ENCODE data around the gene EDN2.

The EDN2 gene

DNA sequence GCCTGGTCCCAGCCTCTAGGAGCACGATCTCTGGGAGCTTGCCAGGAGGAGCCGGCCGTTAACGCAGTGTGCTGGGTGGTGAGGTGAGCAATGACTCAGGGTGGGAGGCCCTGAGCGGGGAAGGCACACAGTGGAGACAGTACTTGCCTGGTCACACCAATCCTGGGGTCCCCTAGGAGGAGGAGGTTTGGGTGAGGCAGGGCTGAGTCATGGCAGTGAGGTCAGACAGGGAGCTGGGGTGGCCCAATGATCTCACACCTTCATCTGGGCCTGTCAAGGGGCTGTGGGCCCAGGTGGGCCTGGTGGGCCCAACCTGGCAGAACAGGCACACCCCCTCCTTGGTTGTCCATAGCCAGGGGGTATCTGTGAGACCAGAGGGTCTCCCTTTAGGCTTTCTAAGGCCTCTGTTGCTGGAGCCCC is 8.6 kb upstream of the EDN2 start:
- peak overlapping the region; percentile 93 for H3K27ac ChIP-seq
- TF ChIP-seq, protein P1, sequence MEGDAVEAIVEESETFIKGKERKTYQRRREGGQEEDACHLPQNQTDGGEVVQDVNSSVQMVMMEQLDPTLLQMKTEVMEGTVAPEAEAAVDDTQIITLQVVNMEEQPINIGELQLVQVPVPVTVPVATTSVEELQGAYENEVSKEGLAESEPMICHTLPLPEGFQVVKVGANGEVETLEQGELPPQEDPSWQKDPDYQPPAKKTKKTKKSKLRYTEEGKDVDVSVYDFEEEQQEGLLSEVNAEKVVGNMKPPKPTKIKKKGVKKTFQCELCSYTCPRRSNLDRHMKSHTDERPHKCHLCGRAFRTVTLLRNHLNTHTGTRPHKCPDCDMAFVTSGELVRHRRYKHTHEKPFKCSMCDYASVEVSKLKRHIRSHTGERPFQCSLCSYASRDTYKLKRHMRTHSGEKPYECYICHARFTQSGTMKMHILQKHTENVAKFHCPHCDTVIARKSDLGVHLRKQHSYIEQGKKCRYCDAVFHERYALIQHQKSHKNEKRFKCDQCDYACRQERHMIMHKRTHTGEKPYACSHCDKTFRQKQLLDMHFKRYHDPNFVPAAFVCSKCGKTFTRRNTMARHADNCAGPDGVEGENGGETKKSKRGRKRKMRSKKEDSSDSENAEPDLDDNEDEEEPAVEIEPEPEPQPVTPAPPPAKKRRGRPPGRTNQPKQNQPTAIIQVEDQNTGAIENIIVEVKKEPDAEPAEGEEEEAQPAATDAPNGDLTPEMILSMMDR (conservative IDR thresholded peaks at IDR 0.05; ENCODE audit: low read depth): no peak
- CTCF ChIA-PET: interaction anchor here (0.6 to 1.7 kb wide), 3 partner anchors 10 to 264 kb away, joined by 3 to 5 read pairs (median 4); no protein-coding TSS in a partner anchor
- DNase-seq (ENCODE audit: low spot score): peak; percentile 89
- POLR2A ChIA-PET (ENCODE audit: low non-redundant PET): no interaction called here

DNA sequence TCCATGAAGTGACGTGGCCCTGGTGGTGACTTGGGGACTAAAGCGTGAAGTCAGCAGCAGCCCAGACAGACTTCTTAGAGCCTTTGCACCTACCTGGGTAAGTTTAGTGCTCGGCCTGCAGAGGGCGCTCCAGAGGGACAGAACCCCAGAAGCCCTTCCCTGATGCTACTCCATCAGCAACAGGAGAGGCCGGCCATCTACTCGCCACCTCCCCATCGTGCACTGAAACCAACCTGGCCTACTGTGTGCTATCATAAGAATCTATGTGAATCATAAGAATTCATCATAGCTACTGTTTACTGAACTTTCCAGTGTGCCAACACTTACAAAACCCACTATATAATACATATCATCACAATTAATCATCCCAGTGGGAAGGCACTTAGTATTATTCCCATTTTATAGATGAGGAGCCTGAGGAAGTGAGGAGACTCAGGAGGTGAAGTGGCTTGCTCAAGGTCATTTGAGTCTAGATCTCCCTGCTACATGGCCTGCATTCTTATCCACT is 7.9 kb upstream of the EDN2 start:
- TF ChIP-seq, protein P1 (conservative IDR thresholded peaks at IDR 0.05; ENCODE audit: low read depth): peak; percentile 16; the same call in 1 of the 2 replicates
- no peak for DNase-seq (ENCODE audit: low spot score)
- H3K27ac ChIP-seq: peak overlapping the region; percentile 93
- ChIA-PET CTCF (interaction anchor here (0.6 to 1.7 kb wide), 4 partner anchors 9 to 263 kb away, joined by 3 to 5 read pairs (median 4); no protein-coding TSS in a partner anchor), POLR2A (ENCODE audit: low non-redundant PET) (no interaction called here)

DNA sequence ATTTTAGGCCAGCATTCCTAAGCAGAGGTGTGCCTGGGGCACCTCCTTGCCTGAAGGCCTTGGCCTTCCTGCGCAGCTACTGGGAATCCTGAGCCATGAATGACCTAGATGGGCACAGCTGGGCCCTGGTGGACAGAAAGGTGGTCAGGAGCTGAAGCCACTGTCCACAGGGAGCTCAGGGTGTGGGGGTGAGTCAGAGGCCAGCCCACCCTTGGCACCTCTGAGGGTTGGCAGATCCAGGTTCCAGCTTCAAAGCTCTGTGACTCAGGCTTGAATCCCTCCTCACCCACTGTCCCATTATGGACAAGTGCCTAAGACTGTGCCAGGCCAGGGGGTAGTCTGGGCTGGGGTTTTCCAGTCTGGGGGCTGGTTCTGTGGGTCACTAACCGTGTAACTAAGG is 6.4 kb upstream of the EDN2 start:
- TF ChIP-seq, protein P1 (conservative IDR thresholded peaks at IDR 0.05; ENCODE audit: low read depth): no peak
- DNase-seq (ENCODE audit: low spot score): no peak
- ChIA-PET CTCF (interaction anchor here (1.3 kb wide), 1 partner anchor 25 kb away, joined by 3 read pairs; no protein-coding TSS in a partner anchor), POLR2A (ENCODE audit: low non-redundant PET) (no interaction called here)
- H3K27ac ChIP-seq: peak overlapping the region; percentile 93

DNA sequence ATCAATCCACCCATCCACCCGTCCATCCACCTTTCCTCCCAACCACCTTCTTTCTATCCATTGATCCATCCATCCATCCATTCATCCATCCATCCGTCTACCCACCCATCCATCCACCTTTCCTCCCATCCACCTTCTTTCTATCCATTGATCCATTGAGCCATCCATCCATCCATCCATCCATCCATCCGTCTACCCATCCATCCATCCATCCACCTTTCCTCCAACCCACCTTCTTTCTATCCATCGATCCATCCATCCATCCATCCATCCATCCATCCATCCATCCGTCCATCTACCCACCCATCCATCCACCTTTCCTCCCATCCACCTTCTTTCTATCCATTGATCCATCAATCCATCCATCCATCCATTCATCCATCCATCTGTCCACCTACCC is 5.1 kb upstream of the EDN2 start:
- no peak overlapping the region for H3K27ac ChIP-seq
- DNase-seq (ENCODE audit: low spot score): no peak
- TF ChIP-seq, protein P1 (conservative IDR thresholded peaks at IDR 0.05; ENCODE audit: low read depth): no peak
- POLR2A ChIA-PET (ENCODE audit: low non-redundant PET): no interaction called here
- CTCF ChIA-PET: no interaction called here

DNA sequence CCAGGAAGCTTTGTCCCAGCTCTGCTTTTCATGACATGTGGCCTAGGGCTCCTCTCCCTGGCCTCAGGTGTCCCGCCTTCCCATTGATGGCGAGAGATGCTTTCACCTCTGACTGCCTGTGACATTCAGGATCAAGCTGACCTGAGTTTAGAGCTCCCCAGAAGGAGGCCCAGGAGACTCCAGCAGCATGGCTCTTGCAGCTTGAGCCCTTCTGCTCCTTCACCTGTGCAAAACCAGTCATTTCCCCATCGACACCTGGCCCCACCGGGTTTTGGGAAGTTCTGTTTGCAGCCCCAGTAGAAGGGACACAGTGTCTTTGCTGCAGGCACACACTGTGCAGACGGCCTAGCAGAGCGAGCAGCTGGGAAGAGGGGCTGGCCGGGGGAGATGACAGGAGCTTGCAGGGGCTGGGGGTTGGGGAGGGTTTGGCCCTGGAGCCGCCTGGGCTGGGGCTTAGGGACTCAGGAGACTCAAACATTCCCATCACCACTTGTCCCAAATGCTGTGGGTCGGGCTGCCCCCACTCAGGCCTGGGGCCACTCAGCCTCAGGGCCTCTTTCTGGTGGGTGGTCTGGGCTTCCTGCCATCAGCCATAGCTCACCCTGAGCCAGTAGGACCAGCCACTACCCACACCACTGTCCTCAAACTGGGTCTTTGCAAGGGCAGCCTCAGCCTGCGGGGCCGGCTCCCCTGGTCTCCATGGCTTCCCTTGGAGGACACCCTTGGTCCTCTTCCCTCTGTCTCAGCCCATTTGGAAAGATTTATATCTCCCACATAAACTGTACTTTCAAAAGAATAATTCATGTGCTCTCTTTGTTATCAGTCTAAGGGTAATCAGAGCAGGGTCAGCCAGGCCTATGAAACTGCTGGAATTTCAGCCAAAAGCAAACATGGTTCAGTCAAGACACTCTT is 3.8 kb upstream of the EDN2 start:
- POLR2A ChIA-PET (ENCODE audit: low non-redundant PET): no interaction called here
- CTCF ChIA-PET: no interaction called here
- TF ChIP-seq, protein P1 (conservative IDR thresholded peaks at IDR 0.05; ENCODE audit: low read depth): no peak
- H3K27ac ChIP-seq: peak overlapping the region; percentile 5; the same call in 1 of the 2 replicates
- DNase-seq (ENCODE audit: low spot score): no peak

DNA sequence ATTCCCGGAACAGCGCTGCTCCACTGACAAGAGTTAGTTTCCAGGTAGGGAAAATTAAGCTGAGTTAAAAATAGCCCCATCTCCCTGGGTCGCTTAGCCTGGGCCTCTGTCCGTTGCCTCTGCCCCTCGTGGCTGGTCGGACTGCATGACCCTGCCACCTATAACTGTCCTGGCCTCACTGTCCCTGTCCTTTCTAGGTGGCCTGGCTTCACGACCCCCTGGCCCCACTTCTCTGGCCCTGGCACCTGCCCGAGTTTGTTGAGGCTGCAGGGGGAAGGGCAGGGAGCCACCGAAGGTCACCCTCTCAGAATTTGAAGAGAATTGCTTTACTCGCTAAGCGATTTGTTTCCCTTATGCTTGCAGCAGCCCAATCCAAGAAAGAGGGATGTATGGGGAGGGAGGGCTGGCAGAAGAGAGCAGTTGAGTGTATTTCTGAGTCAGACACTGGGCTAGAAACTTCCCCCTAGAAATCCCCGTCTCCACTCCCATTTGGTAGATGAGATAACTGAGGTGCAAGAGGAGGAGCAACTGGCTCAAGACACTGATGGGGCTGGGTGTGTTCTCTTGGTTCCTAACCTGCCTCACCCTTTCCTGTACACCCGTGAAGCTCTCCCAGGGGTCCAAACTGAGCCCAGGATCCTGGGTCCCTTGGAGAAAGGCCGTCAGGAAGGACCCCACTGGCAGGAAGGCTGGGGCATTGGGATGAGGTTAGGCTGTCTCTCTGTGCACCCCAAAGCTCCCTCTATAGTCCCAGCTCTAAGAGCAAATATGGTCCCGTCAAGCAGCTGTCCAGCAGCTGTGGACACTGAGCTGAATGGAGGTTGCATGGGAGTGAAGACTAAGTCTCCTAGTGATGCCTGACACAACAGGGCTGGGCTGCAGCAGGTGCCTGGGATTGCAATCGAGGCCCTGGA is 2.9 kb upstream of the EDN2 start:
- TF ChIP-seq, protein P1 (conservative IDR thresholded peaks at IDR 0.05; ENCODE audit: low read depth): no peak
- no peak for DNase-seq (ENCODE audit: low spot score)
- ChIA-PET POLR2A (ENCODE audit: low non-redundant PET) (no interaction called here), CTCF (no interaction called here)
- H3K27ac ChIP-seq: peak overlapping the region; percentile 99; the same call in 1 of the 2 replicates
